AG10803 (cell line): ENCODE data around the gene MAP4K3.

ENCODE experiments used
- DNase-seq: peaks from one replicate; pipeline ENCODE4 v3.0.0; 2010; ENCODE audit warnings: low read depth
- H3K4me3 ChIP-seq: 2 replicates; pipeline ENCODE4 v1.5.1; 2011; ENCODE audit warnings: mild to moderate bottlenecking, low read length, control low read depth
- CTCF ChIP-seq: conservative IDR thresholded peaks from 2 replicates; pipeline ENCODE4 v1.5.1; 2011; ENCODE audit warnings: mild to moderate bottlenecking, low read length, control low read depth, inconsistent platforms

MAP4K3 gene

GRCh38 chr2:39419282-39420223 lies 17.5 kb downstream of the MAP4K3 start:
- no peak for TF ChIP-seq CTCF
- DNase-seq, result peak; percentile 35
- H3K4me3 ChIP-seq, result no peak overlapping the region

- no peak overlapping the region for H3K4me3 ChIP-seq
- TF ChIP-seq CTCF, result no peak
These were observed 18.6 kb downstream of the MAP4K3 start for GRCh38 chr2:39418491-39418890.

GRCh38 chr2:39416140-39416539 lies 20.9 kb downstream of the MAP4K3 start:
- DNase-seq, result peak; percentile 93
- no peak for TF ChIP-seq CTCF
- H3K4me3 ChIP-seq, result no peak overlapping the region

More at GRCh38 chr2:39418491-39418890, 18.6 kb downstream of the MAP4K3 start:
- DNase-seq, result no peak

GRCh38 chr2:39413063-39413737 lies 23.9 kb downstream of the MAP4K3 start:
- no peak overlapping the region for H3K4me3 ChIP-seq
- DNase-seq, result no peak
- no peak for TF ChIP-seq CTCF

- H3K4me3 ChIP-seq, result no peak overlapping the region
These were observed 25.7 kb downstream of the MAP4K3 start for GRCh38 chr2:39411181-39411944.

More at GRCh38 chr2:39411181-39411944, 25.7 kb downstream of the MAP4K3 start:
- peak; percentile 83 for DNase-seq
- no peak for TF ChIP-seq CTCF
